WTC11 (cell line): Measurements from ENCODE around the gene KLHL41. TPM values are rescaled to one million over a fixed set of nuclear protein-coding genes. Genes with fewer than 3 reads are reported as not detected.

ENCODE experiments used
- ATAC-seq: fragments of 200-7000 bp; cut with Tn5 transposase; 2 replicates; pipeline ENCODE4 v1.10.0; 2021; ENCODE audit warnings: mild to moderate bottlenecking, moderate library complexity
- CTCF ChIA-PET: fragments of 300-600 bp; sonication (Branson Sonifier 250); formaldehyde crosslinking; loops from one replicate; lab custom pipeline; 2021; ENCODE audit warnings: antibody characterized with exemption; lab: Charles Lee
- POLR2A ChIA-PET: fragments of 350-600 bp; sonication (Branson Sonifier 250); formaldehyde crosslinking; loops from one replicate; lab custom pipeline; 2021; ENCODE audit warnings: antibody characterized with exemption; lab: Charles Lee
- DNase-seq: peaks from one replicate; pipeline ENCODE4 v3.0.0; 2021; ENCODE audit warnings: low spot score
- H3K27ac Mint-ChIP-seq: 2 replicates; pipeline ENCODE4 v1.8.0; 2021; ENCODE audit warnings: mixed read lengths
- H3K27me3 Mint-ChIP-seq: 2 replicates; pipeline ENCODE4 v1.8.0; 2021; ENCODE audit warnings: low read depth, mild to moderate bottlenecking, moderate library complexity, mixed read lengths
- H3K36me3 Mint-ChIP-seq: 2 replicates; pipeline ENCODE4 v1.8.0; 2021; ENCODE audit warnings: mixed read lengths
- H3K4me1 Mint-ChIP-seq: 2 replicates; pipeline ENCODE4 v1.8.0; 2022; ENCODE audit warnings: mixed read lengths
- H3K4me3 Mint-ChIP-seq: 2 replicates; pipeline ENCODE4 v1.8.0; 2021; ENCODE audit warnings: mild to moderate bottlenecking, moderate library complexity, mixed read lengths
- H3K9me3 Mint-ChIP-seq: 2 replicates; pipeline ENCODE4 v1.8.0; 2021; ENCODE audit warnings: mixed read lengths
- E2F1 ChIP-seq: sonication (generic); formaldehyde crosslinking; IDR thresholded peaks from 2 replicates; pipeline ENCODE4 v1.8.0; 2022; ENCODE audit warnings: mild to moderate bottlenecking, missing genetic modification reagents
- ELF4 ChIP-seq: sonication (generic); formaldehyde crosslinking; IDR thresholded peaks from 2 replicates; pipeline ENCODE4 v1.8.1; 2022; ENCODE audit warnings: low read depth, mild to moderate bottlenecking, moderate library complexity, missing genetic modification reagents
- EMX1 ChIP-seq: fragments of 250-450 bp; sonication (Bioruptor Pico); IDR thresholded peaks from 2 replicates; pipeline ENCODE4 v1.8.0; 2021; ENCODE audit warnings: mild to moderate bottlenecking
- ERG ChIP-seq: fragments of 250-450 bp; sonication (Bioruptor Pico); IDR thresholded peaks from 2 replicates; pipeline ENCODE4 v1.8.0; 2021; ENCODE audit warnings: mild to moderate bottlenecking
- ETV6 ChIP-seq: sonication (generic); formaldehyde crosslinking; IDR thresholded peaks from 2 replicates; pipeline ENCODE4 v1.8.1; 2022; ENCODE audit warnings: mild to moderate bottlenecking, missing genetic modification reagents
- FOXK1 ChIP-seq: sonication (generic); formaldehyde crosslinking; IDR thresholded peaks from 2 replicates; pipeline ENCODE4 v1.8.0; 2022; ENCODE audit warnings: mild to moderate bottlenecking, moderate library complexity, missing genetic modification reagents
- FOXP4 ChIP-seq: sonication (generic); formaldehyde crosslinking; IDR thresholded peaks from 2 replicates; pipeline ENCODE4 v1.8.0; 2022; ENCODE audit warnings: mild to moderate bottlenecking, missing genetic modification reagents
- HMGXB4 ChIP-seq: sonication (generic); formaldehyde crosslinking; IDR thresholded peaks from 2 replicates; pipeline ENCODE4 v1.8.1; 2023; ENCODE audit warnings: mild to moderate bottlenecking, moderate library complexity, missing genetic modification reagents
- NFATC4 ChIP-seq: fragments of 250-450 bp; sonication (Bioruptor Pico); IDR thresholded peaks from 2 replicates; pipeline ENCODE4 v1.9.0; 2021; ENCODE audit warnings: mild to moderate bottlenecking
- NFE2L1 ChIP-seq: sonication (generic); formaldehyde crosslinking; IDR thresholded peaks from 2 replicates; pipeline ENCODE4 v1.8.1; 2023; ENCODE audit warnings: missing genetic modification reagents
- PRRX2 ChIP-seq: fragments of 250-450 bp; sonication (Bioruptor Pico); IDR thresholded peaks from 2 replicates; pipeline ENCODE4 v1.8.0; 2021; ENCODE audit warnings: mild to moderate bottlenecking
- USF2 ChIP-seq: sonication (generic); formaldehyde crosslinking; IDR thresholded peaks from 2 replicates; pipeline ENCODE4 v1.8.1; 2023; ENCODE audit warnings: mild to moderate bottlenecking, missing genetic modification reagents, moderate library complexity
- ZMAT4 ChIP-seq: fragments of 250-450 bp; sonication (Bioruptor Pico); IDR thresholded peaks from 2 replicates; pipeline ENCODE4 v1.9.0; 2021; ENCODE audit warnings: mild to moderate bottlenecking
- ZNF281 ChIP-seq: sonication (generic); formaldehyde crosslinking; IDR thresholded peaks from 2 replicates; pipeline ENCODE4 v1.8.0; 2023; ENCODE audit warnings: mild to moderate bottlenecking, missing genetic modification reagents
- ZNF532 ChIP-seq: fragments of 250-450 bp; sonication (Bioruptor Pico); IDR thresholded peaks from 2 replicates; pipeline ENCODE4 v1.9.0; 2021; ENCODE audit warnings: mild to moderate bottlenecking, borderline replicate concordance
- ZNF671 ChIP-seq: fragments of 250-450 bp; sonication (Bioruptor Pico); IDR thresholded peaks from 2 replicates; pipeline ENCODE4 v1.8.0; 2021; ENCODE audit warnings: mild to moderate bottlenecking
- total RNA-seq: library from RNA; stranded (reverse); gene quantifications from 3 replicates; pipeline ENCODE4 v1.2.3, GENCODE V29; 2021

The KLHL41 gene
- total RNA-seq, 1 experiment from 2014 or later: not detected

GRCh38 chr2:169510496-169510895, 994 bp downstream of the KLHL41 start (continued):
- TF ChIP-seq USF2 (no peak), ZMAT4 (CRISPR knock-in tag) (no peak), ZNF281 (CRISPR knock-in tag) (no peak), FOXK1 (CRISPR knock-in tag) (no peak), ELF4 (CRISPR knock-in tag) (no peak), HMGXB4 (CRISPR knock-in tag) (no peak), ZNF671 (CRISPR knock-in tag) (no peak), EMX1 (CRISPR knock-in tag) (no peak), ERG (no peak), PRRX2 (CRISPR knock-in tag) (no peak), E2F1 (no peak), ETV6 (CRISPR knock-in tag) (no peak)

GRCh38 chr2:169511818-169512217, 2.3 kb downstream of the KLHL41 start:
- peaks cover 4% of the 10 kb centered on the region; the same call in 1 of the 2 replicates for H3K36me3 Mint-ChIP-seq
- H3K9me3 Mint-ChIP-seq: peaks cover 4% of the 10 kb centered on the region; the same call in 1 of the 2 replicates
- ATAC-seq (no peak), DNase-seq (no peak)
- TF ChIP-seq NFATC4 (CRISPR knock-in tag) (no peak), E2F1 (no peak), ERG (no peak), NFE2L1 (CRISPR knock-in tag) (no peak), ZNF532 (CRISPR knock-in tag) (no peak), FOXP4 (CRISPR knock-in tag) (no peak)
- no peak overlapping the region for H3K27ac Mint-ChIP-seq
- ChIA-PET CTCF (no interaction called here), POLR2A (no interaction called here)
- peaks cover 9% of the 10 kb centered on the region for H3K4me1 Mint-ChIP-seq
- H3K4me3 Mint-ChIP-seq: no peak overlapping the region
- peaks cover 3% of the 10 kb centered on the region; the same call in 1 of the 2 replicates for H3K27me3 Mint-ChIP-seq
